GM12873 (cell line): ENCODE data around the gene WFIKKN1.

Source experiments
- TF ChIP-seq, protein P1 (sequence below): IDR thresholded peaks from 2 replicates; pipeline ENCODE4 v1.5.1; 2012; ENCODE audit warnings: low read depth, mild to moderate bottlenecking, moderate library complexity, low read length, control low read depth; ENCODE audit not compliant: insufficient read depth; ENCODE audit errors: missing control alignments

WFIKKN1 gene

GRCh38 chr16:596736-597060 is 34.1 kb upstream of the WFIKKN1 start:
- TF ChIP-seq, protein P1, sequence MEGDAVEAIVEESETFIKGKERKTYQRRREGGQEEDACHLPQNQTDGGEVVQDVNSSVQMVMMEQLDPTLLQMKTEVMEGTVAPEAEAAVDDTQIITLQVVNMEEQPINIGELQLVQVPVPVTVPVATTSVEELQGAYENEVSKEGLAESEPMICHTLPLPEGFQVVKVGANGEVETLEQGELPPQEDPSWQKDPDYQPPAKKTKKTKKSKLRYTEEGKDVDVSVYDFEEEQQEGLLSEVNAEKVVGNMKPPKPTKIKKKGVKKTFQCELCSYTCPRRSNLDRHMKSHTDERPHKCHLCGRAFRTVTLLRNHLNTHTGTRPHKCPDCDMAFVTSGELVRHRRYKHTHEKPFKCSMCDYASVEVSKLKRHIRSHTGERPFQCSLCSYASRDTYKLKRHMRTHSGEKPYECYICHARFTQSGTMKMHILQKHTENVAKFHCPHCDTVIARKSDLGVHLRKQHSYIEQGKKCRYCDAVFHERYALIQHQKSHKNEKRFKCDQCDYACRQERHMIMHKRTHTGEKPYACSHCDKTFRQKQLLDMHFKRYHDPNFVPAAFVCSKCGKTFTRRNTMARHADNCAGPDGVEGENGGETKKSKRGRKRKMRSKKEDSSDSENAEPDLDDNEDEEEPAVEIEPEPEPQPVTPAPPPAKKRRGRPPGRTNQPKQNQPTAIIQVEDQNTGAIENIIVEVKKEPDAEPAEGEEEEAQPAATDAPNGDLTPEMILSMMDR: no peak

DNA sequence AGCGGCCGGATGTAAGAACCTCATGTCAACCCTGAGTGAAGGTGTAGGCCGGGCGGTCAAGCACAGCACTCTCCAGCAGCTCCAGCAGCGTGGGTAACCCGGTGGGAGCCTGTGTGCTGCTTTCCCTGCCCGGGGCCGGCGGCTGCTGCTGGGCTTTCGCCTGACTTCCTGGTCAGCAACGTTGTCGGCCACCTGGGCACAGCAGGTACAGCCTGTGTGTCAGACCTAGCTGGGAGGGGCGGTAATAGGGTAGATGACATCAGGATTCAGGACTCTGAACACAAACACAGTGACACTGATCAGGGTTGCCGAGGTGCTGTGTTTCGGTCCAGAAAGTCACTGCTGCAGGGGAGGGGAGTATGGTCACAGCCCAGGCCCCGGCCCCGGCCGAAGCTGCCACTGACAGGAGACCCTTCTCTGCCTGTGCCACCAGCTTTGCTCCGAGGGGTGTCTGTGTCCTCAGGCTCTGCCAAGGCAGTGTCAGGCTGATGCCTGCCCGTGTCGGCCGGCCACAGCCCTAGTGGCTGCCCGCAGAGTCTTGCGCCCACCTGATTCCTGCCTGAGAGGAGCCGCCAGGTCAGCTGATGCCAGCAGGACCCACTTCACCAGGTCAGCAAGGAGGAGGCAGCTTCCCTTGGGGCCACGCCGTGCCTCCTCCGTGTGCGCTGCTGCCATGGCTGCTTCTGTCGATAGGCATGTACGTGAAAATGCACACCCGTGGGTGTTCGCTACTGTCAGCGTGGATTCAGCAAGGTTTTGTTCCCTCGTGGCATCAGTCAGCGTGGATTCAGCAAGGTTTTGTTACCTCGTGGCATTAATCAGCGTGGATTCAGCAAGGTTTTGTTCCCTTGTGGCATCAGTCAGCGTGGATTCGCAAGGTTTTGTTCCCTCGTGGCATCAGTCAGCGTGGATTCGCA is 31.7 kb upstream of the WFIKKN1 start:
- TF ChIP-seq, protein P1: no peak

DNA sequence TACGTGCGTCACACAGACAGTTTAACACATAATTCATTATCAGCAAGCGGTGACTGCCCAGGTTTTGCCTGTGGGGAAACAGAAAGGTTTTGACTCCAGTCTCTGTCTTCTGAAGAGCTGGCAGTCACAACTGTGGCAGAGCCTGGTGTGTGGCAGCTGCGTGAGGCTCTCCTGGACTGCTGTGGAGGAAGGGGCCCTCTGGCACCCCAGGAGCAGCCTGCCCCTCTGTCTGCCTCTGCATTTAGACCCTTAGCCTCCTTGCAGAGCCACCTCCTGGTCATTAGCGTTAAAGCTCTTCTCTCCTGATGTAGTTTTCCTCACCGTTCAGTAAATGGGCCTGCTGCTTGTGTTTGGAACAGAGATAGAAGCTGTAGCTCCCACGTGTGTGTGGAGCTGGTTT is 30.0 kb upstream of the WFIKKN1 start:
- TF ChIP-seq, protein P1: peak; percentile 36

DNA sequence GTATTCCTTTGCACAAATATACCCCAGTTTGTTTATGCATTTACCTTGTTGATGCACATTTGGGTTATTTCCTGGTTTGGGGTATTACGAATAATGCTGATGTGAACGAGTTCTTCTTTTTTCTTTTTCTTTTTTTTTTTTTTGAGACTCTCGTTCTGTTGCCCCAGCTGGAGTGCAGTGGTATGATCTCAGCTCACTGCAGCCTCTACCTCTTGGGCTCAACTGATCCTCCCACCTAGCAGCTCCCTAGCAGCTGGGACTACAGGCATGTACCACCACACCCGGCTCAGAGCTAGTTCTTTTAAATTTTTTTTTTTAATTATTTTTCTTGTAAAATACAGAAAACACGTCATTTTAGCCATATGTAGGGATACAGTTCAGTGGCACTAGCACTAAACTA is 26.9 kb upstream of the WFIKKN1 start:
- TF ChIP-seq, protein P1: no peak

- TF ChIP-seq, protein P1: no peak
These were observed 24.0 kb upstream of the WFIKKN1 start for GRCh38 chr16:606656-607307.

DNA sequence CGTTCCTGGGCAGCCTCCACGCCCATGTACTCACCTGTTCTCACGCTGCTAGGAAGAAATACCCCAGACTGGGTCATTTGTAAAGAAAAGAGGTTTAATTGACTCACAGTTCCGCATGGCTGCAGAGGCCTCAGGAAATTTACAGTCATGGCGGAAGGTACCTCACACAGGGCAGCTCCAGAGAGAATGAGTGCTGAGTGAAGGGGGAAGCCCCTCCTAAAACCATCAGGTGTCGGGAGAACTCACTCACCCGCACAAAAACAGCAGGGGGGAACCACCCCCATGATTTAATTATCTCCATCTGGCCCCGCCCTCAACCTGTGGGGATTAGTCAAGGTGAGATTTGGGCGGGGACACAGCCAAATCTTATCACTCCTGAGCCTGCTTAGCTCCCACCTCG is 22.8 kb upstream of the WFIKKN1 start:
- TF ChIP-seq, protein P1: no peak

DNA sequence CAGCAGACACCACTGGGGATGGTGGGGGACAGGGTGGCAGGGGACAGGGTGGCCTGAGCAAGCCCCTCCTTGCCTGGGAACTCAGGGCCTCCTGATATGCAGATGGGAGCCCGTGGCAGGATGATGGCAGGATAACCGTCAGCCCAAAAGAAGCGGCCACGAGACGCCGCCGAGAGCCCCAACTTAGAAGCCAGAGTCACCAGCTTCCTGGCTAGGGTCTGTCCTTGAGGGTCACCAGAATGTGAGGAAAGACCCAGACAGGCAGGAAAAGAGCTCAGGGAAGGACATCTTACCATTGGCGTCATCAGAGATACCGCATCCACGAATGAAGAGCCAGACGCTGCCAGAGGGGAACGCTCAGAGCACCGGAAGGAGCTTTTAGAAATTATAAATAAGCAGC is 21.5 kb upstream of the WFIKKN1 start:
- TF ChIP-seq, protein P1: no peak
